GM18526 (cell line): ENCODE results near the gene PRKAR1A.

Source experiments
- POLR2A ChIP-seq: IDR thresholded peaks from 3 replicates; pipeline ENCODE4 v1.6.1; 2011; ENCODE audit not compliant: insufficient read length; ENCODE audit errors: extremely low read depth

Gene PRKAR1A

GRCh38 chr17:68533887-68534694 is 21.9 kb downstream of the PRKAR1A start:
- no peak for TF ChIP-seq POLR2A

DNA sequence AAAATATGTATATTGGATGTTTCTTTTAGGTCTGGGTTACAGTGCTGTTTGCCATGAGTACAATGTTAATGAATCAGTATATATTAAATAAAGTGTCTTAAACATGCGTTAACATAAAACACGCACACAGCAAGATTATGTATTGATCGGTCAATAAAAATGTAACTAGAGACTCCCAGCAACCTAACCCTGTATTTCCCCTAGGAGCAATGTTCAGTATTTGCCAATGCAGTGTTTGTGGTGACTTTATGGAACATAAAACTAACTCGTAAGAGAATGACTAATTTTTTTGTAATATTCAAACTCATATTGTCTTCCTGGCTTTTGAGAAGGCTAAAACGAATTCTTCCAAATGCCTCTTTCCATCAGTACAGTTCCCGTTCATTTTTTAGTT is 22.5 kb downstream of the PRKAR1A start:
- TF ChIP-seq POLR2A, result no peak

GRCh38 chr17:68535922-68536321 is 23.7 kb downstream of the PRKAR1A start:
- no peak for TF ChIP-seq POLR2A

GRCh38 chr17:68539548-68540467 is 27.6 kb downstream of the PRKAR1A start:
- TF ChIP-seq POLR2A, result no peak

- no peak for TF ChIP-seq POLR2A
Observed at GRCh38 chr17:68540981-68541380, 28.8 kb downstream of the PRKAR1A start.

DNA sequence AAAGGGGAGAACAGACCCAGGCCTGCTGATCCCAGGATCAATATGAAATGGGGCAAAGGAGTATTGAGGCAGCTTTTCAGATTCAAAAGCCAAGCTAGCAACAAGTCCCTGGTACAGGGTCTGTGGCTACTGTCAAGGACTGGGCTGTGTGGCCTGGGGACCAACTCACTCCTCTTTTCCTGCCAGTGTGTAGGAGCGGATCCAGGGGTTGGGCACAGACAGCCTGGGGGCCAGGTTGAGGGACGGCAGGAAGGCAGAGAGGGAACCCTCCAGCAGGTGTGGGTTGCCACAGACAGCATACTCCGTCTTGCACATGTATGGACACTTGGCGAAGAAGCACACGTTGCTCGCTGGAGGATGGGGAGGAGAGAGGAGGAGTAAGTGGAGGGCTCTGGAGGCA is 29.6 kb downstream of the PRKAR1A start:
- no peak for TF ChIP-seq POLR2A

- TF ChIP-seq POLR2A, result no peak
Observed at GRCh38 chr17:68542698-68543463, 30.7 kb downstream of the PRKAR1A start.

GRCh38 chr17:68544111-68544915 is 32.1 kb downstream of the PRKAR1A start:
- TF ChIP-seq POLR2A, result no peak

DNA sequence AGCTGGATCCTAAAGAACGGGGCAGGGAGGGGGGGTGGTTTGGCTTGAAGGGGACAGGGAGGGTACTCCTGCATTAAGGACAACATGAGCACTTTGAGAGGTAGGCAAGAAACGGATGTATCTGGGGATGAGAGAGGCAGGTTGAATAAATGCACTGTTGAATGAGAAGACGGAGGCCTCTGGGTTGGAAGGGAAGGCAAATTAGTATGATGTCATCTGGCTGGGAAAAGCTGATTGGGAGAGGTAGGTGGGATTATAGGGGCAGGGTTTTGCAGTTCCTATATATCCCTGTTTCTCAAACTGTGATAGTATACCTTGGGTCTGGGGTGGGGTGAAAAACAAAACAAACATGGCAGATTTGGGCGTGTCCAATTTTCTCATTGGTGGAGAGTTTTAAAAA is 44.3 kb downstream of the PRKAR1A start:
- TF ChIP-seq POLR2A, result no peak

DNA sequence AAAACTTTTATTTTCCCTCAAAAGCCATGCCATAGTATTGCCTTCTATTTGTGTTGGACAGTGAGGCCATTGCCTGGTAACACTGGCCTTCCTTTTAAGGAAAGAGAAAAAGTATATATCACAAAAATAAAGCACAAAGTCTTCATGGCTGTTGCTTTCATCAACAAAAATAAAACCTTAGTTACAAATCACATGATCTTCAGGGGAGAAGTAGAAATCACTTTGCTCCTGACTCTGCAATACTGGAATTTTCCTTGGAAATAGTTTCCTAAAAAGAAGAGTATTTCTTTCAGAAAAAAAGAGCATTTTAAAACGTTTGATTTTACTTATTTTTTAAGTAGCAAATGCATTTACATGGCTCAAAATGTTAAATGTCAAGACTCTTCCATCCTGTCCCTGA is 47.1 kb downstream of the PRKAR1A start:
- TF ChIP-seq POLR2A, result no peak

GRCh38 chr17:68560966-68561720 is 48.9 kb downstream of the PRKAR1A start:
- no peak for TF ChIP-seq POLR2A

GRCh38 chr17:68562736-68563135 is 50.5 kb downstream of the PRKAR1A start:
- TF ChIP-seq POLR2A, result no peak

GRCh38 chr17:68564415-68565111 is 52.3 kb downstream of the PRKAR1A start:
- TF ChIP-seq POLR2A, result no peak
